ENCODE measurements around the gene PEX5L.

DNA sequence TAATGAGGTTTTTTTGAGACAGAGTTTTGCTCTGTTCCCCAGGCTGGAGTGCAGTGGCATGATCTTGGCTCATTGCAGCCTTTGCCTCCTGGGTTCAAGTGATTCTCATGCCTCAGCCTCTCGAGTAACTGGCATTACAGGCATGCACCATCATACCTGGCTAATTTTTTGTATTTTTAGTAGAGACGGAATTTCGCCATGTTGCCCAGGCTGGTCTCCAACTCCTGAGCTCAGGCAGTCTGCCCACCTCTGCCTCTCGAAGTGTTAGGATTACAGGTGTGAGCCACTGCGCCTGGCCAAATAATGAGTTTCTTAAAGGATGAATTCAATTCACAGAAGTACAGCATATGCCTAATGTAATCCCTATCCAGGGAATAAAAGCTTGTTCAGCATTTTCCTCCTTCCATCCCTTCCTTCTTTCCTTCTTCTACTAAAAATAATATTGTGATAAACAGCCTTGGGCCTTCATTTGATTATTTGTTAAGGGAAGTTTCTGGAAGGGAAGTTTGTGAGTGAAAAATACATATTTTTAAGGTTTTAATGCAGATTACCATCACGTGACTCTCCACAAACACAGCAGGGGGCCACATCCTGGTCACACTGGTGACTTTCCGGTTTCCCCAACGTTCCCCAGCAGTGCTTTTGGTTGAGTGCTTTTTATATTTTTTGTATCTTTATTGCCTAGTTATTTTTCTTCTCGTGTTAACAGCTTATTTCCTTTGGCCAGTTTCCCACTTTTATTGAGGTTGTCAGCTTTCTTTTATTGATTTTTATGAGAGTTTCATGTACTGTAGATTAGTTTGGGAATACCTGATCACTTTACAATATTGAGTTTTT lies 267.1 kb downstream of the PEX5L start:
- TF ChIP-seq, protein P1, sequence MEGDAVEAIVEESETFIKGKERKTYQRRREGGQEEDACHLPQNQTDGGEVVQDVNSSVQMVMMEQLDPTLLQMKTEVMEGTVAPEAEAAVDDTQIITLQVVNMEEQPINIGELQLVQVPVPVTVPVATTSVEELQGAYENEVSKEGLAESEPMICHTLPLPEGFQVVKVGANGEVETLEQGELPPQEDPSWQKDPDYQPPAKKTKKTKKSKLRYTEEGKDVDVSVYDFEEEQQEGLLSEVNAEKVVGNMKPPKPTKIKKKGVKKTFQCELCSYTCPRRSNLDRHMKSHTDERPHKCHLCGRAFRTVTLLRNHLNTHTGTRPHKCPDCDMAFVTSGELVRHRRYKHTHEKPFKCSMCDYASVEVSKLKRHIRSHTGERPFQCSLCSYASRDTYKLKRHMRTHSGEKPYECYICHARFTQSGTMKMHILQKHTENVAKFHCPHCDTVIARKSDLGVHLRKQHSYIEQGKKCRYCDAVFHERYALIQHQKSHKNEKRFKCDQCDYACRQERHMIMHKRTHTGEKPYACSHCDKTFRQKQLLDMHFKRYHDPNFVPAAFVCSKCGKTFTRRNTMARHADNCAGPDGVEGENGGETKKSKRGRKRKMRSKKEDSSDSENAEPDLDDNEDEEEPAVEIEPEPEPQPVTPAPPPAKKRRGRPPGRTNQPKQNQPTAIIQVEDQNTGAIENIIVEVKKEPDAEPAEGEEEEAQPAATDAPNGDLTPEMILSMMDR (IDR thresholded peaks at IDR 0.05) = no peak
- no peak for TF ChIP-seq POLR2A (IDR thresholded peaks at IDR 0.05)
